ENCODE results near the gene PGLYRP4. TPM values are rescaled to one million over a fixed set of nuclear protein-coding genes. Genes with fewer than 3 reads are reported as not detected.

The PGLYRP4 gene
- total RNA-seq, 4 donors from 2014 or later: not detected

DNA sequence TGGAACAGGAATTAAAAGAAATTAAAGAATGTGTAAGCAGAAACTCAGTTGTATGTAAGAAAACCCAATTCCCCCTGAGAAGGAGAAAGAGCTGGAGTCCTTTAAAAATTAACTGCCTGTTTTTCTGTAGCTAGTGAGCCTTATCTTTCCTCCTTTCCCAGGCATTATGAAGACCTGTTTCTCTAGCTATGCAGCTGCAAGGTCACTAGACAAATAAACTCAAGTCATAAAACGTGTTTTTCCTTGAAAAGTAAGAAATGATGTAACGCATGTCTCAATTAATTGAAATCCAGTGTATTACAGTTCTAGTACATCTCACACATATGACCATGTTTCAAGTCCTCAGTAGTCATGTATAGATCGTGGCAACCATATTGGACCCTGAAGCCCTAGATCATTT, 21.5 kb upstream of the PGLYRP4 start:
- no peak for DNase-seq
- Histone ChIP-seq H3K27me3 (no peaks in the 10 kb centered on the region), H3K36me3 (no peaks in the 10 kb centered on the region), H3K4me1 (no peaks in the 10 kb centered on the region), H3K27ac (no peak overlapping the region), H3K9me3 (no peaks in the 10 kb centered on the region), H3K4me3 (no peak overlapping the region)
- intact Hi-C loops (cut with DNase I; ENCODE audit: low total_unique reads) (no loop called here), in situ Hi-C loops (cut with MboI; ENCODE audit: low sequenced_read_pairs in 4 of 4) (loop anchor here in 2 of 4 donors (25.0 kb wide), 2 partner anchors 367 to 642 kb away; partner anchors contain the start of gene INTS3 (in 1 of the 2))
- ATAC-seq: no peak
- TF ChIP-seq, protein P1, sequence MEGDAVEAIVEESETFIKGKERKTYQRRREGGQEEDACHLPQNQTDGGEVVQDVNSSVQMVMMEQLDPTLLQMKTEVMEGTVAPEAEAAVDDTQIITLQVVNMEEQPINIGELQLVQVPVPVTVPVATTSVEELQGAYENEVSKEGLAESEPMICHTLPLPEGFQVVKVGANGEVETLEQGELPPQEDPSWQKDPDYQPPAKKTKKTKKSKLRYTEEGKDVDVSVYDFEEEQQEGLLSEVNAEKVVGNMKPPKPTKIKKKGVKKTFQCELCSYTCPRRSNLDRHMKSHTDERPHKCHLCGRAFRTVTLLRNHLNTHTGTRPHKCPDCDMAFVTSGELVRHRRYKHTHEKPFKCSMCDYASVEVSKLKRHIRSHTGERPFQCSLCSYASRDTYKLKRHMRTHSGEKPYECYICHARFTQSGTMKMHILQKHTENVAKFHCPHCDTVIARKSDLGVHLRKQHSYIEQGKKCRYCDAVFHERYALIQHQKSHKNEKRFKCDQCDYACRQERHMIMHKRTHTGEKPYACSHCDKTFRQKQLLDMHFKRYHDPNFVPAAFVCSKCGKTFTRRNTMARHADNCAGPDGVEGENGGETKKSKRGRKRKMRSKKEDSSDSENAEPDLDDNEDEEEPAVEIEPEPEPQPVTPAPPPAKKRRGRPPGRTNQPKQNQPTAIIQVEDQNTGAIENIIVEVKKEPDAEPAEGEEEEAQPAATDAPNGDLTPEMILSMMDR (IDR thresholded peaks at IDR 0.05 in 4 of 5, conservative IDR thresholded peaks at IDR 0.05 in 1 of 5): no peak
- no peak for TF ChIP-seq POLR2A (IDR thresholded peaks at IDR 0.05)

DNA sequence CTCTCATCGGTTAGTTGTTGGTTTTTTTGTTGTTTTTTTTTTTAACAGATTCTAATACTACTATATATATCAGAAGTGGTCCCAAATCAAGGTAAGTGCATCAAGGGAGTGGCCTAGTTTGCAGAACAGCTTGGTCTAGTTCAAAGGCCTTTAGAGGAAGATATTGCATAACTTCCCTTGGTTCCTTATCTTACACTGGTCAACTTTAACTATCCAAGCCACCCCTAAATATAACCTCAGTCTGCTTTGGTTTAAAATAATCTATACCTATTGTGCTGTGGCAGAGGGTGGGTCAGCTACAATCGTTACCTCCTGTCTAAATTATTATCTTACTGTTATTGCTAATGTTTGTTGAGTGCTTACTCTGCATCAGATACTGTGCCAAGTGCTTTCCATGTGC, 19.9 kb upstream of the PGLYRP4 start:
- Histone ChIP-seq H3K27me3 (no peaks in the 10 kb centered on the region), H3K27ac (no peak overlapping the region), H3K4me1 (peaks cover 0 to 9% of the 10 kb centered on the region in 2 donors), H3K9me3 (no peaks in the 10 kb centered on the region), H3K4me3 (no peak overlapping the region), H3K36me3 (no peaks in the 10 kb centered on the region)
- TF ChIP-seq, protein P1 (IDR thresholded peaks at IDR 0.05 in 4 of 5, conservative IDR thresholded peaks at IDR 0.05 in 1 of 5): no peak
- TF ChIP-seq POLR2A (IDR thresholded peaks at IDR 0.05): no peak
- in situ Hi-C loops (cut with MboI; ENCODE audit: low sequenced_read_pairs in 4 of 4): loop anchor here in 2 of 4 donors (25.0 kb wide), 2 partner anchors 369 to 644 kb away; partner anchors contain the start of gene INTS3 (in 1 of the 2)
- no peak for ATAC-seq
- intact Hi-C loops (cut with DNase I; ENCODE audit: low total_unique reads): no loop called here
- no peak for DNase-seq

DNA sequence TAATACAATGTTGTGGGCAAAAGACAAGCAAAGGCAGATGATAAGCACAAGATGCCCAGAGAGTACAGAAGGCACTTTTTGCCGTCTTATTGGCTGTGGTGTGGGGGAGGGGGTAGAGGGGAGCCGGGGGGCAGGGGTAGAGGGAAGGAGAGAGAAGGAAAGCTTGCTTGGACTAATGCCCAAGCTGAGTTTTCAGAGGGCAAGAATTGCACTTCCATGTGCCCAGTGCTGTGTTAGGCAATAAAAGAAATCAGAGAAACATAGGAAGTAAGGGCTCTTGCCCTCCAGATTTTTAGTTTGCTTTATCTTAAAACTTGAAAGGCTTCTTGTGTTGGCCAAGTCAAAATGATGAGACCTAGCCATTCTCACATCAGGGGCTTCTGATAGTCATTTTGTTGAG, 18.4 kb upstream of the PGLYRP4 start:
- ATAC-seq (no peak), DNase-seq (no peak)
- Histone ChIP-seq H3K36me3 (no peaks in the 10 kb centered on the region), H3K9me3 (no peaks in the 10 kb centered on the region), H3K27me3 (no peaks in the 10 kb centered on the region), H3K27ac (no peak overlapping the region), H3K4me3 (no peak overlapping the region), H3K4me1 (peaks cover 0 to 9% of the 10 kb centered on the region in 2 donors)
- TF ChIP-seq POLR2A (IDR thresholded peaks at IDR 0.05): no peak
- TF ChIP-seq, protein P1 (IDR thresholded peaks at IDR 0.05 in 4 of 5, conservative IDR thresholded peaks at IDR 0.05 in 1 of 5): no peak
- intact Hi-C loops (cut with DNase I; ENCODE audit: low total_unique reads): no loop called here
- in situ Hi-C loops (cut with MboI; ENCODE audit: low sequenced_read_pairs in 4 of 4): loop anchor here in 2 of 4 donors (25.0 kb wide), 2 partner anchors 370 to 645 kb away; partner anchors contain the start of gene INTS3 (in 1 of the 2)

DNA sequence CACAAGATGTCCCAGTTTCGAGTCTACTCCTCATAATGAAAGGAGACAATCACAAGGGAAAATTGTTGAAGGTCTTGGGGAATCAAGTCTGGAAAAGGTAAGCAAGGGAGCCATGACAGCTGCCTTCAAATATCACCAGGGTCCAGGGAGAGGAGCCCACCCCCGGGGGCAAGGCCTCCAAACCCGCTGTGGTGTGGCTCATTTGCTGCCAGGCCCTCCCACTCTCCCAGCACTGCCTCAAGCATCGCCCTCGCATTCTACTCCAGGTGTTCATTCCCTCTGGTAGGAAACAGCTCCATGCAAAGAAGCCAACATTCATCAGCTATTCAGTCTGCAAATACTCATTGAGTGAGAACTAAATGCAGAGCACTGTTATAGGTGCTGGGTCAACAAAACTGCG, 17.6 kb upstream of the PGLYRP4 start:
- intact Hi-C loops (cut with DNase I; ENCODE audit: low total_unique reads) (no loop called here), in situ Hi-C loops (cut with MboI; ENCODE audit: low sequenced_read_pairs in 4 of 4) (loop anchor here in 2 of 4 donors (25.0 kb wide), 2 partner anchors 371 to 646 kb away; partner anchors contain the start of gene INTS3 (in 1 of the 2))
- Histone ChIP-seq H3K9me3 (no peaks in the 10 kb centered on the region), H3K27ac (no peak overlapping the region), H3K4me3 (no peak overlapping the region), H3K27me3 (no peaks in the 10 kb centered on the region), H3K36me3 (no peaks in the 10 kb centered on the region), H3K4me1 (peaks cover 0 to 9% of the 10 kb centered on the region in 2 donors)
- TF ChIP-seq, protein P1 (IDR thresholded peaks at IDR 0.05 in 4 of 5, conservative IDR thresholded peaks at IDR 0.05 in 1 of 5): no peak
- no peak for TF ChIP-seq POLR2A (IDR thresholded peaks at IDR 0.05)
- ATAC-seq (no peak), DNase-seq (no peak)

DNA sequence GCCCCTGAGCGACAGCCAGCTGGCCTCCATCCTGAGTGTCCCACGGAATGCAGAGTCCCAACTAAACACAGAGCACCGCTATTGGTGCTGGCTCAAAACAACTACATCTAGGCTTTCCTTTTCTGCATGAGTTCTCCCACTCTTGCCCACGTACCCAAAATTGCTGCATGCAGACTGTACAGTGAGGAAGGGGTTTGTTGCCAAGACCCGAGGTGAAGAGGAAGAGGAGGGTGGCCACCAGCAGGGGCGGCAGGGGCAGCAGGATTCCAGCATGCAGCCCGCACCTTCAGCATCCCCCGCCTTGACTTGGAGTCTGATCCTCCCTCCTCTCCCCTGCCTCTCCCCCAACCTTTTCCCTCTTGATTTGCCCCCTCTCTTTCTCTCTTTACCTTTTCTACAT, 17.1 kb upstream of the PGLYRP4 start:
- ATAC-seq: peak in 1 of 2 donors; percentile 6
- no peak for TF ChIP-seq POLR2A (IDR thresholded peaks at IDR 0.05)
- TF ChIP-seq, protein P1 (IDR thresholded peaks at IDR 0.05 in 4 of 5, conservative IDR thresholded peaks at IDR 0.05 in 1 of 5): no peak
- peaks cover 0 to 9% of the 10 kb centered on the region in 2 donors for H3K4me1 ChIP-seq
- H3K4me3 ChIP-seq: no peak overlapping the region
- H3K9me3 ChIP-seq: no peaks in the 10 kb centered on the region
- DNase-seq: no peak
- no peaks in the 10 kb centered on the region for H3K27me3 ChIP-seq
- no peaks in the 10 kb centered on the region for H3K36me3 ChIP-seq
- intact Hi-C loops (cut with DNase I; ENCODE audit: low total_unique reads): no loop called here
- in situ Hi-C loops (cut with MboI; ENCODE audit: low sequenced_read_pairs in 4 of 4): loop anchor here in 2 of 4 donors (25.0 kb wide), 2 partner anchors 372 to 647 kb away; partner anchors contain the start of gene INTS3 (in 1 of the 2)
- H3K27ac ChIP-seq: no peak overlapping the region

All from gastrocnemius medialis (tissue), 4 donors.